HG03439 (cell line): Measurements from ENCODE around the gene CACNA2D3.
"Not testable (repeated sequence)": the region's sequence is repeated elsewhere in the genome, so short reads cannot be mapped to it uniquely, and the experiment has no call there.

Experiments
- ATAC-seq: cut with Tn5 transposase; IDR thresholded peaks from one replicate; pipeline ENCODE4 v1.9.1; 2021; ENCODE audit warnings: mild to moderate bottlenecking, moderate library complexity; ENCODE audit not compliant: unreplicated experiment

CACNA2D3 gene

GRCh38 chr3:54969652-54970051 lies 847.3 kb downstream of the CACNA2D3 start:
- ATAC-seq = no peak

GRCh38 chr3:54970895-54971294 lies 848.5 kb downstream of the CACNA2D3 start:
- ATAC-seq = no peak

GRCh38 chr3:54977439-54977838 lies 855.1 kb downstream of the CACNA2D3 start:
- ATAC-seq = no peak

GRCh38 chr3:54977946-54978345 lies 855.6 kb downstream of the CACNA2D3 start:
- not testable (repeated sequence) for ATAC-seq

GRCh38 chr3:54982807-54983206 lies 860.5 kb downstream of the CACNA2D3 start:
- no peak for ATAC-seq

GRCh38 chr3:54983266-54984099 lies 861.1 kb downstream of the CACNA2D3 start:
- ATAC-seq = no peak

- ATAC-seq = no peak
Measured at GRCh38 chr3:54985856-54986255, 863.5 kb downstream of the CACNA2D3 start.

DNA sequence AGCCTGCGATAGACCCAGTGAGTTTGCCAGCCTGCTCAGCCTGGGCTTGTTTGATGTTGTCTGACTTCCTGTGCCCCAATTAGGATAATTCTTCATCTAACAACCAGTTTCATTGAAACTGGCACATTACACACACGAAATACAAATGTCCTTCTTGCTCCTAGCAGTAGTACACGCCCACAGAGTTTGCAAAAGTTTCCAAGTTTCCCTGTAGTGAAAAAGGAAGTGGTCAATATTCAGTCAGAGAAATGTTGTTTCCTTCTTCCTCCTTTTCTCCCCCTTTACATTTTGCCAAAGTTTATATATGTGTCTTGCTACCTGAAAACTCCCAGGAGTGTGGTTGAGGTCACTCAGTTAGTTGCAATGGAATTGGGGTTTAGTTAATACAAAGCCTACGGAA lies 863.9 kb downstream of the CACNA2D3 start:
- no peak for ATAC-seq

GRCh38 chr3:54987719-54988118 lies 865.4 kb downstream of the CACNA2D3 start:
- no peak for ATAC-seq

DNA sequence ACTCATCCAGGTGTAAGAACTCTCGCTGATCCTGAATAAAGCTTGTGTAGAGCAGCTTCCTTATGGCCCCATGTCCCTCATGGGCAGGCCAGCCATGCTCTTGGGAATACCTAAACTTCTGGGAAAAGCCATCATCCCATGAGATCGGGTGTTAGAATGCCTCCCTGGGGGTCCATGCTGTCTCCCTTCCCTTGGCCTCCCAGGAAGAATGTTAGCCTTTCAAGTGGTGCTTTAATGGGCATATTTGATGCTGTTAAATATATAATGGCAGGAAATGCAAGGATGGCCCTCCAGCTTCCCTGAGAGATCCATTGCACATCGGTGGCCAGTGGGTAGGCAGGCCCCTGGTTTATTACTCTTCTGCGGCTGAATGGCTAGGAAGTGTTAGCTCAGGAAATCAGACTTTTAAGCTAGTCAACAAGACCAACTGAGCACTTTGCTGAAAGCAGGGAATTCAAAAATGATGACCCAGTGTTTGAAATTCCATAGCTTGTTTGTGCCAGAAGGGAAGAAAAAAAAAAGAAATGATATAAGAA lies 866.0 kb downstream of the CACNA2D3 start:
- ATAC-seq = no peak

GRCh38 chr3:54988838-54989630 lies 866.7 kb downstream of the CACNA2D3 start:
- ATAC-seq = no peak

DNA sequence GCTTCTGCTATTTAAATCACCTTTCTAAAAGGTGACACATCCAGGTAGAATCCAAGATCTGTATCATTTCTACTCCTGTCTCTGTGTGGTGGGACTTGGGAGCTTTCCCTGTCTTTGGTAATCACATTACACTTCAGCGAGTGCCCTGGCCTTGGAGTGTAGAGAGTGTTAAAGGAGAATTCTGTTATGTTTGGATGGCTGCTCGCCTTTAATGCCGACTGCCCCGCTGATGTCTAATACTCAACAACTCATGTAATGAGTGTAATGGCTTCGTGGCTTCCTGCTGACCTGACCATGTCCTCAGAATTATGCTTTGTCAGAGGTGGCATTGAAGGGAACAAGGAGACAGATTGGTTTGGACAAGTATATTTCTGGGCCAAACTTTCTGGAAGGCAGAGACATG lies 871.8 kb downstream of the CACNA2D3 start:
- ATAC-seq = no peak

- ATAC-seq = no peak
Measured at GRCh38 chr3:54999159-54999558, 876.8 kb downstream of the CACNA2D3 start.

- no peak for ATAC-seq
Measured at GRCh38 chr3:54999811-55000210, 877.5 kb downstream of the CACNA2D3 start.

DNA sequence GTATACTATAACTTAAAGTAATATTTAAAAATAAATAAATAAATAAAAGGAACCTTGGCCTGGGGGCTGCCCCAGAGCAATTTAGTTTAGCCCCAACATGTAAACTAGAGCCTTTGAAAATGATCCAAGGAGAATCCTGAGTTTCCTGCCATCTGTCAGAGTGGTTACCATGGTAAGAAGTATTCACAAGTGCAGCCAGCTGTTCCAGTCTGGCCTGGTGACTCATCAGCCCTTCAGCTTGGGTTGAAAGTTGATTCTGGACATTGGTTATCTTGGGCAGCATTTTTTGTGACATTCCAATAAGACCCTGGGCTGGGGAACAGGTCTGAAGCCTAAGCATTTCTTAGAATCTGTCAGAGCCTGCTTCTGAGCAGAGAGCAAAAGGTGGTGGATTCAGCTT lies 878.2 kb downstream of the CACNA2D3 start:
- ATAC-seq = no peak

GRCh38 chr3:55000953-55001352 lies 878.6 kb downstream of the CACNA2D3 start:
- no peak for ATAC-seq

GRCh38 chr3:55002416-55002930 lies 880.1 kb downstream of the CACNA2D3 start:
- ATAC-seq = no peak

DNA sequence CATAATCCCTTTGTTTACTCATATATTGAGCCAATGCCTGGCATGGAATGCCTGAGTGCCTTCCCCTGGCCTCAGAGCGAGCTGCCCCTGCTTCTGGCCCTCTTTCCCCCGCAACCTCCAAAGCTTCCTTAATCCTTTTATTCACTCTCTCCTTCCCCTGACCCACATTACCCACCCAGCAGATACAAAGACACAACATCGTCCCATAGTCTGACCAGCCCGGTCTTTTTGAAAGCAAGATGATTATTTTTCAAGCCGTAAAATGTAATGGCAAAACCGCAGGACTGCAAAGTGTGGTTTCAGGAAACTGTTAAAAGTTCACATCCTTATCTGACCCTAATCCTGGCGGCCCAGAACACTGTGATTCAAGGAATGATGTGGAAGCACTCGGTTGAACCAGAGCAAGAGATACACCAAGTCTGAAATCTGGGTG lies 883.9 kb downstream of the CACNA2D3 start:
- ATAC-seq = no peak

DNA sequence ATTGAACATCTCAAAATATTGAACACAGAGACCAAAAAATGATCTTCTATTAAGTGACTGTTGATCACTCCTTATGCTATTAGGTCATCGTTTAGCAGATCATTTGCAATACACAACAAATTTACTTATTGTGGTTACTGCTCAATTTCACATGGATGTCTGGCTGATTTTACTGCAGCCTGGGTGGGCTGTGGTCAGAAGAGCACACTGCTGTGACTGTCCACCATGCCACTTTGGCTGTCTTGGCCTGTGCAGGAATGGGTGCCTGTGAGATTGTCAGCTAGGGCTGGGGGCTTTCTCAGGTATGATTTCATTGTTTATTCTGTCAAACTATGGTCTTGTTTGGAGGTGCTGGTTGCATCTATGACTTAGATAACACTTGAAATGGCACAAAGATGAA lies 885.6 kb downstream of the CACNA2D3 start:
- ATAC-seq = no peak

- no peak for ATAC-seq
Measured at GRCh38 chr3:55009372-55009771, 887.0 kb downstream of the CACNA2D3 start.

DNA sequence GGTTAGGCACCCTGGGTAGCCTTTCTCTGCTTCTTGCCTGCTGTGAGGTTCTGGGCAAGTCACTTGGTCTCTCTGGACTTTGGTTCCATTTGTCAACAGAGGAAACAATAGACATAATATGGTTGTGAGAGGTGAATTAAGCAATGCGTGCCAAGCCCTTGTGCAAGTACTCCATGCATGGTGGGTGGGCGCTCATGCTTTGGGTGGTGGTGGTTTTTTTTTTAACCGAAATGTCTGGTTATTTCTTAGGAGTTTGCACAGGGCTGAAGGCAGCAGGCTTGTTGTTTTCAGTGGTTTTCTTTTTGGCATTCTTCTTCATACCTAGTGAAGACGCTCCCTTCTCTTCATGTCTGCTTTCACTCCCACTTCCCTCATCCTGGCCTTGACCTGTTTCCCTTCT lies 889.7 kb downstream of the CACNA2D3 start:
- no peak for ATAC-seq
